A549 (cell line): ENCODE measurements around the gene SLBP.

Experiments used
- MYC ChIP-seq: IDR thresholded peaks from 2 replicates; pipeline ENCODE4 v1.6.1; 2012; ENCODE audit warnings: mild to moderate bottlenecking, inconsistent platforms, low read length, improper control_type of control experiment, borderline replicate concordance
- POLR2A ChIP-seq: IDR thresholded peaks from 2 replicates; pipeline ENCODE4 v1.6.1; 2012; ENCODE audit warnings: mild to moderate bottlenecking, low read length
- SMC3 ChIP-seq: fragments of >200 bp; sonication (Bioruptor Twin); formaldehyde crosslinking; IDR thresholded peaks from 3 replicates; pipeline ENCODE4 v1.6.1; 2018; ENCODE audit warnings: inconsistent platforms
- TF ChIP-seq, protein P1 (sequence below): fragments of >200 bp; sonication (Bioruptor Twin); formaldehyde crosslinking; IDR thresholded peaks from 3 replicates; pipeline ENCODE4 v1.5.1; 2016

DNA sequence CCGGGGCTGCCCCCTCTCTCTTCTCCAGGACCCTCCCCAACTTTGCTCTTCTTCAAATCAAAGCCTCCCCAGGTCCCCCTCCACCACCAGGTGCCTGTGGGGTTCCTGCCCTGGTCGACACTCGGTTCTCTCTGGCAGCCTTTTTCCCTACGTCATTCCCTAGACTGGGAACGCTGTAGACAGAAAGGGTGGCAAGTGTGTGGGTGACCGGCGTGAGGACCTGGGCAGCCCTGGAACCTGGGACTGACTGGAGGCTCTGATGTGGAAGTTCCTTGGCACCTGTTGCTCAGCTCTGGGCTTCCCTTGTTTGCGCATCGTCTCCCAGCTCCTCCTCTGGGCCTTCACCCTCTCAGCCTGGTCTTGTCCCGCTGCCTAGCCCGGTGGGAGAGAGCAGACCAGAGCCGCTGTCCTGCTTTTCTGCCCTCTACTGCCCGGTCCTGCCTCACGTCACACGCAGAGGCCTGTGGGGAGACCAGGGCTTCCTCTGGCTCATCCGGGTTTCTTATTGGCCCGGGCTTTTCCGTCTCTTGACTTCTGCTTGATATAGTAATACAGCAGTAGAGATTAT is 10.5 kb upstream of the SLBP start:
- TF ChIP-seq, protein P1, sequence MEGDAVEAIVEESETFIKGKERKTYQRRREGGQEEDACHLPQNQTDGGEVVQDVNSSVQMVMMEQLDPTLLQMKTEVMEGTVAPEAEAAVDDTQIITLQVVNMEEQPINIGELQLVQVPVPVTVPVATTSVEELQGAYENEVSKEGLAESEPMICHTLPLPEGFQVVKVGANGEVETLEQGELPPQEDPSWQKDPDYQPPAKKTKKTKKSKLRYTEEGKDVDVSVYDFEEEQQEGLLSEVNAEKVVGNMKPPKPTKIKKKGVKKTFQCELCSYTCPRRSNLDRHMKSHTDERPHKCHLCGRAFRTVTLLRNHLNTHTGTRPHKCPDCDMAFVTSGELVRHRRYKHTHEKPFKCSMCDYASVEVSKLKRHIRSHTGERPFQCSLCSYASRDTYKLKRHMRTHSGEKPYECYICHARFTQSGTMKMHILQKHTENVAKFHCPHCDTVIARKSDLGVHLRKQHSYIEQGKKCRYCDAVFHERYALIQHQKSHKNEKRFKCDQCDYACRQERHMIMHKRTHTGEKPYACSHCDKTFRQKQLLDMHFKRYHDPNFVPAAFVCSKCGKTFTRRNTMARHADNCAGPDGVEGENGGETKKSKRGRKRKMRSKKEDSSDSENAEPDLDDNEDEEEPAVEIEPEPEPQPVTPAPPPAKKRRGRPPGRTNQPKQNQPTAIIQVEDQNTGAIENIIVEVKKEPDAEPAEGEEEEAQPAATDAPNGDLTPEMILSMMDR: no peak
- TF ChIP-seq POLR2A (no peak), SMC3 (no peak), MYC (no peak)
